Stimulated activated CD8-positive, alpha-beta memory T cell treated with anti-CD3 and anti-CD28 coated beads, Interleukin-7, amount 100 ng/mL, for 1 hour (primary cell): ENCODE data around the gene PTF1A.

ENCODE experiments used
- DNase-seq, 2 donors: peaks; one replicate each; pipeline ENCODE4 v3.0.0-alpha.2; 2020; ENCODE audit warnings: low read depth in 2 of 2

The PTF1A gene

GRCh38 chr10:23186697-23187096 lies 5.4 kb upstream of the PTF1A start:
- DNase-seq: no peak

GRCh38 chr10:23187155-23187554 lies 5.0 kb upstream of the PTF1A start:
- DNase-seq: no peak

- DNase-seq: no peak
Observed at GRCh38 chr10:23189024-23189423, 3.1 kb upstream of the PTF1A start.

- DNase-seq: no peak
Observed at GRCh38 chr10:23190872-23191763, 994 bp upstream of the PTF1A start.

GRCh38 chr10:23192712-23193434 lies 761 bp downstream of the PTF1A start:
- no peak for DNase-seq

GRCh38 chr10:23193435-23194074 lies 1.4 kb downstream of the PTF1A start:
- no peak for DNase-seq

- DNase-seq: no peak
Observed at GRCh38 chr10:23194471-23194965, 2.4 kb downstream of the PTF1A start.

- DNase-seq: no peak
Observed at GRCh38 chr10:23194966-23195845, 3.1 kb downstream of the PTF1A start.

GRCh38 chr10:23195846-23196600 lies 3.9 kb downstream of the PTF1A start:
- DNase-seq: no peak

- no peak for DNase-seq
Observed at GRCh38 chr10:23196915-23197314, 4.8 kb downstream of the PTF1A start.

- no peak for DNase-seq
Observed at GRCh38 chr10:23197416-23197861, 5.3 kb downstream of the PTF1A start.

- no peak for DNase-seq
Observed at GRCh38 chr10:23198610-23198939, 6.5 kb downstream of the PTF1A start.

- DNase-seq: no peak
Observed at GRCh38 chr10:23198940-23199767, 7.0 kb downstream of the PTF1A start.

- DNase-seq: no peak
Observed at GRCh38 chr10:23199768-23200511, 7.8 kb downstream of the PTF1A start.

- DNase-seq: no peak
Observed at GRCh38 chr10:23200586-23200985, 8.5 kb downstream of the PTF1A start.

GRCh38 chr10:23200997-23201652 lies 9.0 kb downstream of the PTF1A start:
- no peak for DNase-seq

GRCh38 chr10:23201837-23202236 lies 9.7 kb downstream of the PTF1A start:
- DNase-seq: no peak

- DNase-seq: no peak
Observed at GRCh38 chr10:23202779-23203178, 10.7 kb downstream of the PTF1A start.
